DMS53 treated with DMSO at 0.1 percent for 48 hours (cell line): ENCODE measurements around the gene LMCD1.

Source experiments
- DNase-seq: peaks from one replicate; lab custom pipeline; 2025; ENCODE audit not compliant: unreplicated experiment; lab: John Stamatoyannopoulos, UW

The LMCD1 gene

GRCh38 chr3:8482960-8483665 is 18.5 kb upstream of the LMCD1 start:
- DNase-seq = no peak

DNA sequence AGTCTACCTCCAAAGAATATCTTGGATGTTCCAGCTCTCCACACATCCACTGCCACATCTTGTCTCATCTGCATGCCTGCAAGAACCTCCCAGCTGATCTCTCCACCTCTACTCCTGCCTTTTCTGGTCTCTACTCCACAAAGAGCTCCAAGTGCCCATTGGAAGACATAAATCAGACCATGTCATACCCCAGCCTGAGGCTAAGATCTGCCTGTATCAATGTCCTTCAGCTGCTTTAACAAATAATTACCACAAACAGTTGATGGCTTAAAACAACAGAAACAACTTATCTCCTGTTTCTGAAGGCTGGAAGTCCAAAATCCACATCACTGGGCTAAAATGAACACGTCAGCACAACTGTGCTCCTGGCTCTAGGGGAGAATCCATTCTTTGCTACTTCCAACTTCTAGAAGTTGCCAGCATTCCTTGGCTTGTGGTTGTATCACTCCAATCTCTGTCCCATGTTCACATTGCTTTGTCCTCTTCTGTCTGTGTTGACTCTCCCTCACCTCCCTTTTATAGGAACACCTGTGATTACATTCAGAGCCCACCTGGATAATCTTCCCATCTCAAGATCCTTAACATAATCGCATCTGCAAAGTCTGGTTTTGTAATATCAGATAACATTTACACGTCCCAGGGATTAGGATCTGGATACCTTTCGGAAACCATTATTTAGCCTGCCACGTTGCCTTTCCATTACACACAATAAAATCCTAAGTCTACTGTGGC is 17.0 kb upstream of the LMCD1 start:
- DNase-seq = no peak

DNA sequence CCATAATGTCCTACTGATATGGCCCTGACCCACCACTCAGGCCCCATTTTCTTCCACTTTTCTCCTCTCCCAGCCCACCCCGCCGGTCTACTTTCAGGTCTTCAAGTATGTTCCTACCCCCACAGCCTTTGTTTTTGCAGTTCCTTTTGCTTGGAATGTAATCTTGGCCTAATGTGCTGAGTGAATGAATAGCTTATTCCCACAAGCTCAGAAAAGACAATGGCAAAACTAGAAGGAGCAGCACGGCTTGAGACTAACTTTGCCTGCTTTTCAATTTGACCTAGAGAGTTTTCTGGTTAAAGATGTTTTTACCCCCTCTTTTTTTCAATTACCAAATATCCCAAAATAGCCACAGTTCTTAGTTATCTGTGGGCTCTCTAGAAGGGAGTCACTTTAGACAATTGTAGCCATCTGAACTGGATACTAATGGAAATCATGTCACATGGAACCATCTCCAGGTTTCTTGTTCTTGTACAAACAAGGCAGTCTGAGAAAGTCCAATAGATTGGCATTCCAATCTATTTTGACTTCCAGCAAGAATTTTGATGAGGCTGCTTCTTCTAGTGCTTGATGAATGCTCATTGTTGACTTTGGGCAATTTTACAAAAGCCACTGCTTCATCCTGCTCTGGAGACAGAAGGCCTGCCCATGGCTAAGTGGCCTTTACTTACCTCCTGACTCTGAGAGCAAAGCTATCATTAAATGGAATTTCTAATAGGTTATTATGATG is 16.3 kb upstream of the LMCD1 start:
- no peak for DNase-seq

GRCh38 chr3:8485943-8486342 is 15.7 kb upstream of the LMCD1 start:
- DNase-seq = no peak

DNA sequence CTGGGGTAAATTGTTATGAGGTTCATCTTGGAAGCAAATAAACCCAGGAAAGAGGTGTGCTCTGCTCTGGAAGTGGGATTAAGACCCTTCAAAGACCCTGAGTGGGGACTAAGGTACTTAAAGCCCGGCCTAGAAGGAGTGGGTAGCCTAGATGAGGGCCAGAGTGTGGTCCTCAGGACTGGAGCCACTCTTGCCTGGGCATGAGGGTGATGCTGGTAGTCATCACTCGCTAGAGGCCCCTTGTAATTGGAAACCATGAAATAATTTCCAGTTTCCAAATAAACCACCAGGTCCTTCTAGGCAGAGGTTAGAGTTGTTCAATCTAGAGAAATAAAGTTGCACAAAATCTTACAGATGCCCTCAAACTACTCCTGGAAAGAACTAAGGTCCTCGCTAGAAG is 15.2 kb upstream of the LMCD1 start:
- no peak for DNase-seq

DNA sequence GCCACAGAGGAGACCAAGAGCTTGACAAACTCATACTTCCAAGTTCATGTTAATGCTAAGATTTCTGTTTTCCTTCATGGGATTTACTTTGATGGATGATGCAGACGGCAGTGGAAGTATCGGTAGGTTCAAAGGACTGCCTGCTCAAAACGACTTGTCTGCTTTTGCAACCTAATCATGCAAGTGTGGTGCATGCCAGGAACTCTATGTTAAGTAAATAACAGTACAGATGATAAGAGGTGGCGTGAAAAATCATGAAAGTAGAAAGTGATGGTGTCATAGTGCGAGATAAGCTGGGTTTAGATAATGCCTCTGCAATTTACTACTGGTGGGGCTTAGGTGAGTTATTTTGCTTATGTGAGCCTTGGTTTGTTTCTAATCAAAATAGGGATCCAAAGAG is 14.7 kb upstream of the LMCD1 start:
- no peak for DNase-seq

DNA sequence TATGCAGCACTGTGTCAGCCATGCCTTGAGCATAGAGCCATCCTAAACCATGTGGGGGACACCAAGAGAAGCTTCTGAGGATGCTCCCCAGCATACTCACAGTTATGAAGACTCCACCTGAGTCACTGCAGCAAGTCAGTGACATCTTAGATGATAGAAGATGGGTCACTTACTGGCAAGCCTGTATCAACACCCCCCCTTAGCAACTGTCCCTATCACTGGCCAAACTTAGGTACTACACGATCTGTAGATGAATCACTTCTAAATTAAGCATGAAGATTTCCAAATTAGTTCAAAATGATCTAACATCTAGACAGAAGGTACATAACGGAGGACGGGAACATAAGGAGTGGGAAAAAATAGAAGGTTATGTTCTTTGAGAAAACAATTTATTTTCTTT is 13.2 kb upstream of the LMCD1 start:
- no peak for DNase-seq

GRCh38 chr3:8488877-8489276 is 12.7 kb upstream of the LMCD1 start:
- DNase-seq = no peak

DNA sequence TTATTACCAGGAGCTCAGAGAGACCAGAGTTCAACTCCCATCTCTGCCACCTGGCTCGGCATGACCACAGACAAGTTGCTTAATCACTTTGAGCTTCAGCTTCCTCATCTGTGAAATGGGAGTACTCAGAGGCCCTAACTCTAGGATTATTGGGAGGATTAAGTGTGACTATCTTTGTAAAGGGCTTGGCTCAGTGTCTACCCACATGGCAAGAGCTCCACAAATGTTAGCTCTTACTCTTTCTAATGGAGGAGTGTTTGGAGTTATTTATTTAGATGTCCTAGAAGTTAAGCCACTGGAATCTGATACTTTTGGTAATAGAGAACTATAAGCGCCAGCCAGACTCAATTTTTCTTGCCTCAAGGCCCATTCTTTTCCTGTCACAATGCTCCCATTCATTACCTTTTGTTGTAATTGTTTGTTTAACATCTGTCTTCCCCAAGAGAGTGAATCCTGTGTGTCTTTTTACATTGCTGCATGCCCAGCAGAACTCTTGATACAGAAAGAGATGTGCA is 12.3 kb upstream of the LMCD1 start:
- no peak for DNase-seq

GRCh38 chr3:8490079-8490552 is 11.5 kb upstream of the LMCD1 start:
- DNase-seq = no peak

DNA sequence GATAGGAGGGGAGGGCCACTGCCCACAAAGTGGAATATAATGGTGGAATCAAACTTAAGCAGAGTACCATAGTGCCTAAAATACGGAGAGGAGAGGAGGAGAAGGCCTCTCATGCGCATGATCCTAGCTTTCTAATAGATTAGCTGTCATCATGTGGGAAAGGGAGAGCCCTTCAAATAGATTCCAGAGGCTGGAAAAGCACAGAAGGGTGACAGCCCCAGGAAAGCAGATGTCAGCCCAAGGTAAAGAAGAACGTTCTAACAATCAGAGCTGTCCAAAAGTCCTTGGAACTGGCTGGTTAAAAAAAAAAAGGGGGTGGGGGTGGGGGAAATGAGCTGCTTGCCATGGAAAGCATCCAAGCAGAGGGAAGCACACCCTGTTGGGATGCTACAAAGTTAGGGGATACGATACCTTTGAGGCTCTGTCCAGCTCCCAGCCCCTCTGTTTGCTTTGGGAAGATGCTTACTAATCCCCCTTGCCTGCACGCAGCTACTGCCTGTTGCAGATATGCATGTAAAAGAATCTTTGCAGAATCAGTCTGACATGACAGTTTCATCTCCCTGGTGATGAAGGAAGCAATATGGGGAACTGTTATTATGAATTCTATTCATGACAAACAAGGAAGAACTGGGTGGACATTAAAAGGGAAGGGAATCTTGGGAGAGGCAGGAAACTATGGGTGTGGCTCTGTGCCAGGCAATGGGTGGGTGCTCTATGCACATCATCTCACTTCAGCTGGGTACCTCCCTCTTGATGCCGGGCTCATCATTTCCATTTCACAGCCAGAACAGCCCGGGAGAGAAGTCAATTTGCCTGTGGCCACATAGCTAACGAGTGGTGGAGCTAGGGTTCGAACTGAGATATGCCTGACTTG is 10.1 kb upstream of the LMCD1 start:
- no peak for DNase-seq

DNA sequence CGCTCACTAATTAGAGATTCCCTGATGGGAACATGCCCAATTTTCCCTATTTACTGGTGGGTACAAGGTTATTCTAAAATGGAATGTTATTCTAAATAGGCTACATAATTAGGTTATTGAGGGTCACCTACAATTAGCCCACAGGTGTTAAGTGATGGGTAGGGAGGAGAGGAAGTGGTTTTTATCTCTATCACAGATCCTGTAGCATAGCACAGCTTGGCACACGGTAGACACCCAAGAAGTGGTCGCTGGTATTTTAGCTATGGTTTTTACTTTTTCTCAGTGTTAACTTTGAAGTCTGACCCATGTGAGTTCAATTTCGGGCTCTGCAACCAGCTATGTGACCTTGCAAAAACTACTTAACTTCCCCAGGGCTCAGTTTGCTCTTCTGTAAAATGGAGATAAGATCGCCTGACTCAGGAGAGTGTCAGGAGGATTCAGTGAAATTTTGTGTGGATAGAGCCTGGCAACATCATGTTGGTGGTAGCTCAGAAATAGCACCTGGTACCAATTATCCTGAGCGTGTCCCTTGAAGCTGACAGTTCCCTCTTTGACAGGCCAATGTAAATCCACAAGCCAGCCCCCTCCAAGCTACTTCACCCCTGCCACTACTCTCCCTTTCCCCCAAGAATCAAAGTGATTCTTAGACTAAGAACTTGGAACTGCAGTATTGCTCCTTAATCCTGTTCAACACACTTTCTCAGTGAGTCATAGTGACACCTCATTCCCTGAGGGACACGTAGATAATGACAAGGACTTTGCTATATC is 8.7 kb upstream of the LMCD1 start:
- no peak for DNase-seq

GRCh38 chr3:8493744-8494143 is 7.9 kb upstream of the LMCD1 start:
- DNase-seq = no peak

DNA sequence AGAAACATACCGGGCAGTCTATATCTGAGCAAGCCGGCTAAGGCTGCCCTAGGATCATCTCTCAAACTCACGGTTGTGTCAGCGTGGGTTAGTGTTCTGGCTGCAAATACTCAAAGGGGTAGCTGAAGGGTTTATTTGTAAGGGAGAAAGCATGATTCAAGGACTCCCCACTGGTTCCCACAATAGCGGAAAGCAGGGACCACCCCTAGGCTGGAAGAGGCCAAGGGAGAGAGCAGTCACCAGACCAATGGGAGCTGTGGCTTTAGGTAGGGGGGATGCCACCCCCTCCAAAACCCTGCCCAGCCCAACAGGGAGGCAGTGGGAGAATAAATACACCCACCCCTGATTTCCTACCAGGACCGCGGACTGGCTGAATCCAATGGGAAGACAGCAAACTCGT is 7.3 kb upstream of the LMCD1 start:
- DNase-seq = no peak

DNA sequence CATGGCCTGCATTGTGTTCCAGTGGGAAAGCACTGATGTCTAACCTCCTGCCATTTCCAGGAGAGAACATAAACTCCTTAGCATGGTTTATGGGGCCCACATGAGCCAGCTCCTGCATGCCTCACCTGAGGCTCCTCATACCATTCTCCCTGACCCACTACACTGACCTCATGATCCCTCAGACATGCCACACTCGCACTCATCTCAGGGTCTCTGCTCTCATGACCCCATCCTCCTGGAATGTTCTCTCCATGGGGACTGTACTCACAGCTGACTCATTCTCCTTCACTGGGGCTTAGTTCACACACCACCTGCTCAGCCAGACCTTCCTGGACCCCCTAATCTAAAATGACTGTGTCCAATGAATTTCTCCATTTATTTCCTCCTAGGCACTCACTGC is 4.0 kb upstream of the LMCD1 start:
- no peak for DNase-seq

DNA sequence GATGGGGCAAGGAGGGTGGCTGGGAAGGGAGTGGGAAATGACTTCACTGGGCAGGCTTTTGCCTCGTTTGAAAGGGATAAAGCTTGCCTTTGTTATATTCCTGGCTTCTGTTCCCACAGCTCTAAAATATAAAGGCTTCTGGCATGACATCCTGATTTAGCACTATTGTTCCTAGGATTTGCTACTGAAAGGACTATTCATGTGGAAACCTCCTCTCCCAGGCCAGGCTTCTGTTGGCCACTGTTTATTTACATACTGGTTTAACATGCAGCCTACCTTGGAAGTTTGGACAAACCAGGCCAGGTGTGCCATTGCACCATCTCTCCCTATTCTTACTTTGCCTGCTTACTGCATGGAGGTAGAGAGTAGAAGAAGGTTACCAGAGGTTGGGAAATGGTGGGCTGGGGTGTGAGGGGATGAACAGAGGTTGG is 2.4 kb upstream of the LMCD1 start:
- no peak for DNase-seq

- DNase-seq = no peak
Measured at GRCh38 chr3:8500319-8500988, 1.2 kb upstream of the LMCD1 start.

GRCh38 chr3:8500989-8501370 is 643 bp upstream of the LMCD1 start:
- DNase-seq = no peak

GRCh38 chr3:8503461-8503860 is 1.8 kb downstream of the LMCD1 start:
- no peak for DNase-seq
